WTC11 (cell line): Measurements from ENCODE around the gene DISP3. TPM values are rescaled to one million over a fixed set of nuclear protein-coding genes. Genes with fewer than 3 reads are reported as not detected.

ENCODE experiments used
- ATAC-seq: fragments of 200-7000 bp; cut with Tn5 transposase; 2 replicates; pipeline ENCODE4 v1.10.0; 2021; ENCODE audit warnings: mild to moderate bottlenecking, moderate library complexity
- CTCF ChIA-PET: fragments of 300-600 bp; sonication (Branson Sonifier 250); formaldehyde crosslinking; loops from one replicate; lab custom pipeline; 2021; ENCODE audit warnings: antibody characterized with exemption; lab: Charles Lee
- POLR2A ChIA-PET: fragments of 350-600 bp; sonication (Branson Sonifier 250); formaldehyde crosslinking; loops from one replicate; lab custom pipeline; 2021; ENCODE audit warnings: antibody characterized with exemption; lab: Charles Lee
- DNase-seq: peaks from one replicate; pipeline ENCODE4 v3.0.0; 2021; ENCODE audit warnings: low spot score
- H3K27ac Mint-ChIP-seq: 2 replicates; pipeline ENCODE4 v1.8.0; 2021; ENCODE audit warnings: mixed read lengths
- H3K27me3 Mint-ChIP-seq: 2 replicates; pipeline ENCODE4 v1.8.0; 2021; ENCODE audit warnings: low read depth, mild to moderate bottlenecking, moderate library complexity, mixed read lengths
- H3K36me3 Mint-ChIP-seq: 2 replicates; pipeline ENCODE4 v1.8.0; 2021; ENCODE audit warnings: mixed read lengths
- H3K4me1 Mint-ChIP-seq: 2 replicates; pipeline ENCODE4 v1.8.0; 2022; ENCODE audit warnings: mixed read lengths
- H3K4me3 Mint-ChIP-seq: 2 replicates; pipeline ENCODE4 v1.8.0; 2021; ENCODE audit warnings: mild to moderate bottlenecking, moderate library complexity, mixed read lengths
- H3K9me3 Mint-ChIP-seq: 2 replicates; pipeline ENCODE4 v1.8.0; 2021; ENCODE audit warnings: mixed read lengths
- CBFB ChIP-seq: sonication (generic); formaldehyde crosslinking; IDR thresholded peaks from 2 replicates; pipeline ENCODE4 v1.8.1; 2022; ENCODE audit warnings: mild to moderate bottlenecking, low read depth, missing genetic modification reagents
- CREM ChIP-seq: sonication (generic); formaldehyde crosslinking; IDR thresholded peaks from 2 replicates; pipeline ENCODE4 v1.8.1; 2022; ENCODE audit warnings: mild to moderate bottlenecking, missing genetic modification reagents, moderate library complexity
- EMX1 ChIP-seq: fragments of 250-450 bp; sonication (Bioruptor Pico); IDR thresholded peaks from 2 replicates; pipeline ENCODE4 v1.8.0; 2021; ENCODE audit warnings: mild to moderate bottlenecking
- NFE2L1 ChIP-seq: sonication (generic); formaldehyde crosslinking; IDR thresholded peaks from 2 replicates; pipeline ENCODE4 v1.8.1; 2023; ENCODE audit warnings: missing genetic modification reagents
- OVOL2 ChIP-seq: fragments of 250-450 bp; sonication (Bioruptor Pico); IDR thresholded peaks from 2 replicates; pipeline ENCODE4 v1.9.0; 2021; ENCODE audit warnings: mild to moderate bottlenecking, borderline replicate concordance
- SOX15 ChIP-seq: fragments of 250-450 bp; sonication (Bioruptor Pico); IDR thresholded peaks from 2 replicates; pipeline ENCODE4 v1.9.0; 2021; ENCODE audit warnings: mild to moderate bottlenecking
- total RNA-seq: library from RNA; stranded (reverse); gene quantifications from 3 replicates; pipeline ENCODE4 v1.2.3, GENCODE V29; 2021
- TF ChIP-seq, protein P1 (sequence below): sonication (generic); formaldehyde crosslinking; IDR thresholded peaks from 2 replicates; pipeline ENCODE4 v1.8.0; 2022; ENCODE audit warnings: mild to moderate bottlenecking, missing genetic modification reagents
- TF ChIP-seq, protein P2 (sequence below): sonication (generic); formaldehyde crosslinking; IDR thresholded peaks from 2 replicates; pipeline ENCODE4 v1.8.0; 2023; ENCODE audit warnings: missing genetic modification reagents, mild to moderate bottlenecking, borderline replicate concordance
- TF ChIP-seq, protein P3 (sequence below): fragments of 250-450 bp; sonication (Bioruptor Pico); IDR thresholded peaks from 2 replicates; pipeline ENCODE4 v1.9.0; 2021; ENCODE audit warnings: moderate library complexity, mild to moderate bottlenecking, inconsistent platforms, borderline replicate concordance
- TF ChIP-seq, protein P4 (sequence below): sonication (generic); formaldehyde crosslinking; IDR thresholded peaks from 2 replicates; pipeline ENCODE4 v1.8.1; 2023; ENCODE audit warnings: mild to moderate bottlenecking, missing genetic modification reagents
- TF ChIP-seq, protein P5 (sequence below): sonication (generic); formaldehyde crosslinking; IDR thresholded peaks from 2 replicates; pipeline ENCODE4 v1.8.1; 2022; ENCODE audit warnings: mild to moderate bottlenecking, moderate library complexity, missing genetic modification reagents

Gene DISP3
- total RNA-seq, 1 experiment from 2014 or later = 6.0 TPM

DNA sequence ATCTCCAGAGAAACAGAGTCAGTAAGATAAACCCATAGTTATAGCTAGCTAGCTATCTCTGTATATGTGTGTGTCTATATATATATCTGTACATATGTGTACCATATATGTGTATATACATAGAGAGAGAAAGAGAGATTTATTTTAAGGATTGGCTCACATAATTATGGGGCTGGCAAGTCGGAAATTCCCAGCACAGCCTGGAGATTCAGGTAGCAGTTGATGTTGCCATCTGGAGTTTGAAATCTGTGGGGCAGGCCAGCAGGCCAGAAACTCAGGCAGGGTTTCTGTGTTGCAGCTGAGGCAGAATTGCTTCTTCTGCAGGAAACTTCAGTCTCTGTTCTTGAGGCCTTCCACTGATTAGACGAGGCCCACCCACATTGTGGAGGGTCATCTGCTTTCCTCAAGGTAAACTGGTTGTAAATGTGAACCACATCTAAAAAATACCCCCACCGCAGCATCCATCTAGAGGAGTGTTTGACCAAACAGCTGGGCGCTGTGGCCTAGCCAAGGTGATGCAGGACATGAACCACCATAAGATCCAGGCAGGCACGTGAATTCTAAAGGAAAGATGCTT, 94.2 kb downstream of the DISP3 start (continued):
- TF ChIP-seq, protein P1, sequence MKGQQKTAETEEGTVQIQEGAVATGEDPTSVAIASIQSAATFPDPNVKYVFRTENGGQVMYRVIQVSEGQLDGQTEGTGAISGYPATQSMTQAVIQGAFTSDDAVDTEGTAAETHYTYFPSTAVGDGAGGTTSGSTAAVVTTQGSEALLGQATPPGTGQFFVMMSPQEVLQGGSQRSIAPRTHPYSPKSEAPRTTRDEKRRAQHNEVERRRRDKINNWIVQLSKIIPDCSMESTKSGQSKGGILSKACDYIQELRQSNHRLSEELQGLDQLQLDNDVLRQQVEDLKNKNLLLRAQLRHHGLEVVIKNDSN (CRISPR knock-in tag) = no peak
- TF ChIP-seq OVOL2 (CRISPR knock-in tag) (no peak), NFE2L1 (CRISPR knock-in tag) (no peak)

DNA sequence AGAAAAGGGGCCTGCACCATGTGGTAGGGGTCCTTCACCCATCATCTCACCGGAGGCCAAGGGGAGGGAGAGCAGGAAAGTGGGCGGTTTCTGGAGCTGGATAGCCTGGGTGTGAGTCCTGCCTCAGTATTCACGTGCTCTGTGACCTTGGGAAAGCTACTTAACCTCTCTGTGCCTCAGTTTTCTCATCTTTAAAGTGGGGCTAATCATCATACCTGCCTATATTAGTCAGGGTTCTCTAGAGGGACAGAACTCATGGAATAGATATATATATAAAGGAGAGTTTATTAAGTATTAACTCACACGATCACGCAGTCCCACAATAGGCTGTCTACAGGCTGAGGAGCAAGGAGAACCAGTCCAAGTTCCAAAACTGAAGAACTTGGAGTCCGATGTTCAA, 96.6 kb downstream of the DISP3 start:
- POLR2A ChIA-PET = no interaction called here

DNA sequence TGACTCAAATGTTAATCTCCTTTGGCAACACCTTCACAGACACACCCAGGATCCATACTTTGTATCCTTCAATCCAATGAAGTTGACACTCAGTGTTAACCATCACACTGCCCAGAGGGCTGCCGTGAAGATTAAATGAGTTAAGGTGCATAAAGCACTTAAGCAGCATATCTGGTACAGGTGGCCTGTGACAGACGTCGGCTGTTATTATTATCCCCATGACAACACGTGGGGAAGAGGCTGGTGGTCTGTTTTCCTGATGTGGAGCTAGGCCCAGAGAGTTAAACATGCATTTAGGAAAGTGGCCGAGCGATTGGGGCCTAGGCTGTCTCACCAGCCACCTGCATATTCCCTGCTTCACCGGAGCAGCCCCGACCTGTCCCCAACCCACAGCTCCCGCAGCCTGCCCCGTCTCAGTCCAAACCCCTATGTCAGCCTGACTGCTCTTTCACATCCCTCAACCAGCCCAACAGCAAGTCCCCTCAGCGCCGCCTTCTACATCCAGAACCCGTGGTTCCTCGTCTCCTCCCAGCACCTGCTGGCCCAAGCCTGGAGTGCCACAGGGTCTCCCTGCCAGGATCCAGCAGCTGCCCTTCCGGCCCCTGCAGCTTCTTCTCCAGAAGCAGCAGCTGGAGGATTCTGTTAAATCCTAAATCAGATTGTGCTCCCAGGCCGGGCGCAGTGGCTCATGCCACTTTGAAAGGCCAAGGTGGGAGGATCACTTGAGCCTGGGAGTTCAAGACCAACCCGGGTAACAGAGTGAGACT, 97.3 kb downstream of the DISP3 start:
- ATAC-seq = no peak
- Mint-ChIP-seq H3K4me1 (peaks cover 7% of the 10 kb centered on the region), H3K27ac (no peak overlapping the region)
- POLR2A ChIA-PET = no interaction called here
- no peak for DNase-seq
- TF ChIP-seq, protein P2, sequence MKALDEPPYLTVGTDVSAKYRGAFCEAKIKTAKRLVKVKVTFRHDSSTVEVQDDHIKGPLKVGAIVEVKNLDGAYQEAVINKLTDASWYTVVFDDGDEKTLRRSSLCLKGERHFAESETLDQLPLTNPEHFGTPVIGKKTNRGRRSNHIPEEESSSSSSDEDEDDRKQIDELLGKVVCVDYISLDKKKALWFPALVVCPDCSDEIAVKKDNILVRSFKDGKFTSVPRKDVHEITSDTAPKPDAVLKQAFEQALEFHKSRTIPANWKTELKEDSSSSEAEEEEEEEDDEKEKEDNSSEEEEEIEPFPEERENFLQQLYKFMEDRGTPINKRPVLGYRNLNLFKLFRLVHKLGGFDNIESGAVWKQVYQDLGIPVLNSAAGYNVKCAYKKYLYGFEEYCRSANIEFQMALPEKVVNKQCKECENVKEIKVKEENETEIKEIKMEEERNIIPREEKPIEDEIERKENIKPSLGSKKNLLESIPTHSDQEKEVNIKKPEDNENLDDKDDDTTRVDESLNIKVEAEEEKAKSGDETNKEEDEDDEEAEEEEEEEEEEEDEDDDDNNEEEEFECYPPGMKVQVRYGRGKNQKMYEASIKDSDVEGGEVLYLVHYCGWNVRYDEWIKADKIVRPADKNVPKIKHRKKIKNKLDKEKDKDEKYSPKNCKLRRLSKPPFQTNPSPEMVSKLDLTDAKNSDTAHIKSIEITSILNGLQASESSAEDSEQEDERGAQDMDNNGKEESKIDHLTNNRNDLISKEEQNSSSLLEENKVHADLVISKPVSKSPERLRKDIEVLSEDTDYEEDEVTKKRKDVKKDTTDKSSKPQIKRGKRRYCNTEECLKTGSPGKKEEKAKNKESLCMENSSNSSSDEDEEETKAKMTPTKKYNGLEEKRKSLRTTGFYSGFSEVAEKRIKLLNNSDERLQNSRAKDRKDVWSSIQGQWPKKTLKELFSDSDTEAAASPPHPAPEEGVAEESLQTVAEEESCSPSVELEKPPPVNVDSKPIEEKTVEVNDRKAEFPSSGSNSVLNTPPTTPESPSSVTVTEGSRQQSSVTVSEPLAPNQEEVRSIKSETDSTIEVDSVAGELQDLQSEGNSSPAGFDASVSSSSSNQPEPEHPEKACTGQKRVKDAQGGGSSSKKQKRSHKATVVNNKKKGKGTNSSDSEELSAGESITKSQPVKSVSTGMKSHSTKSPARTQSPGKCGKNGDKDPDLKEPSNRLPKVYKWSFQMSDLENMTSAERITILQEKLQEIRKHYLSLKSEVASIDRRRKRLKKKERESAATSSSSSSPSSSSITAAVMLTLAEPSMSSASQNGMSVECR (CRISPR knock-in tag) = no peak
- no peak for TF ChIP-seq EMX1 (CRISPR knock-in tag)
- TF ChIP-seq CREM (CRISPR knock-in tag) = no peak
- TF ChIP-seq, all 79 proteins: peak for 0
- Mint-ChIP-seq H3K36me3 (no peaks in the 10 kb centered on the region), H3K9me3 (no peaks in the 10 kb centered on the region), H3K4me3 (no peak overlapping the region), H3K27me3 (no peaks in the 10 kb centered on the region)
- CTCF ChIA-PET = no interaction called here

More for the DNA sequence above, 96.6 kb downstream of the DISP3 start:
- DNase-seq (no peak), ATAC-seq (no peak)
- H3K4me1 Mint-ChIP-seq = peaks cover 7% of the 10 kb centered on the region
- no peak overlapping the region for H3K4me3 Mint-ChIP-seq
- no peak overlapping the region for H3K27ac Mint-ChIP-seq
- H3K36me3 Mint-ChIP-seq = no peaks in the 10 kb centered on the region
- no peaks in the 10 kb centered on the region for H3K27me3 Mint-ChIP-seq
- TF ChIP-seq SOX15 (no peak), CBFB (CRISPR knock-in tag) (no peak)
- TF ChIP-seq, protein P3, sequence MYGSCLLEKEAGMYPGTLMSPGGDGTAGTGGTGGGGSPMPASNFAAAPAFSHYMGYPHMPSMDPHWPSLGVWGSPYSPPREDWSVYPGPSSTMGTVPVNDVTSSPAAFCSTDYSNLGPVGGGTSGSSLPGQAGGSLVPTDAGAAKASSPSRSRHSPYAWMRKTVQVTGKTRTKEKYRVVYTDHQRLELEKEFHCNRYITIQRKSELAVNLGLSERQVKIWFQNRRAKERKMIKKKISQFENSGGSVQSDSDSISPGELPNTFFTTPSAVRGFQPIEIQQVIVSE (CRISPR knock-in tag) = no peak
- TF ChIP-seq, protein P4, sequence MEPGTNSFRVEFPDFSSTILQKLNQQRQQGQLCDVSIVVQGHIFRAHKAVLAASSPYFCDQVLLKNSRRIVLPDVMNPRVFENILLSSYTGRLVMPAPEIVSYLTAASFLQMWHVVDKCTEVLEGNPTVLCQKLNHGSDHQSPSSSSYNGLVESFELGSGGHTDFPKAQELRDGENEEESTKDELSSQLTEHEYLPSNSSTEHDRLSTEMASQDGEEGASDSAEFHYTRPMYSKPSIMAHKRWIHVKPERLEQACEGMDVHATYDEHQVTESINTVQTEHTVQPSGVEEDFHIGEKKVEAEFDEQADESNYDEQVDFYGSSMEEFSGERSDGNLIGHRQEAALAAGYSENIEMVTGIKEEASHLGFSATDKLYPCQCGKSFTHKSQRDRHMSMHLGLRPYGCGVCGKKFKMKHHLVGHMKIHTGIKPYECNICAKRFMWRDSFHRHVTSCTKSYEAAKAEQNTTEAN (CRISPR knock-in tag) = no peak
- TF ChIP-seq, protein P5, sequence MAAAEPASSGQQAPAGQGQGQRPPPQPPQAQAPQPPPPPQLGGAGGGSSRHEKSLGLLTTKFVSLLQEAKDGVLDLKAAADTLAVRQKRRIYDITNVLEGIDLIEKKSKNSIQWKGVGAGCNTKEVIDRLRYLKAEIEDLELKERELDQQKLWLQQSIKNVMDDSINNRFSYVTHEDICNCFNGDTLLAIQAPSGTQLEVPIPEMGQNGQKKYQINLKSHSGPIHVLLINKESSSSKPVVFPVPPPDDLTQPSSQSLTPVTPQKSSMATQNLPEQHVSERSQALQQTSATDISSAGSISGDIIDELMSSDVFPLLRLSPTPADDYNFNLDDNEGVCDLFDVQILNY (CRISPR knock-in tag) = no peak
- H3K9me3 Mint-ChIP-seq = no peaks in the 10 kb centered on the region
- CTCF ChIA-PET = no interaction called here
